GM21737 (cell line): Measurements from ENCODE around the gene LPO.

Experiments
- ATAC-seq: cut with Tn5 transposase; IDR thresholded peaks from one replicate; pipeline ENCODE4 v1.9.1; 2021; ENCODE audit warnings: mild to moderate bottlenecking, moderate library complexity; ENCODE audit not compliant: unreplicated experiment

The LPO gene

DNA sequence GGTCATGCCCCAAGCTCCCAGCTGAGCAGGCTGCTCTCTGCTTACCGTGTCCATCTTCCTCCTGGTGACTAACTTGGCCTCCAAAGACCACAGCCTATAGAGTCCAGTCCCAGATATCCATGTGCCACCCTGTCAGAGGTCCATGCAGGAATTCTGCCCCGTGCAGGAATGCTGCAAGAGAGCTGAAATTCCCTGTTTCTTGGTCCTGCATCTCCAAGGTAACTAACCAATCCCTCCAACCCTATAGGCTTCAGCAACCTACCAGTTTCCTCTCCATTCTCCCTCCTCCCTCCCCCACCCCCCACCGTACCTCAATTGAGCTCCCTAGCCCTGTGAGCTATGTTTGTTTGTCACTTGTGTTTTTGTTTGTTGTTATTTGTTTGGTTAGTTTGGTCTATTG, 9.7 kb upstream of the LPO start:
- ATAC-seq = no peak

DNA sequence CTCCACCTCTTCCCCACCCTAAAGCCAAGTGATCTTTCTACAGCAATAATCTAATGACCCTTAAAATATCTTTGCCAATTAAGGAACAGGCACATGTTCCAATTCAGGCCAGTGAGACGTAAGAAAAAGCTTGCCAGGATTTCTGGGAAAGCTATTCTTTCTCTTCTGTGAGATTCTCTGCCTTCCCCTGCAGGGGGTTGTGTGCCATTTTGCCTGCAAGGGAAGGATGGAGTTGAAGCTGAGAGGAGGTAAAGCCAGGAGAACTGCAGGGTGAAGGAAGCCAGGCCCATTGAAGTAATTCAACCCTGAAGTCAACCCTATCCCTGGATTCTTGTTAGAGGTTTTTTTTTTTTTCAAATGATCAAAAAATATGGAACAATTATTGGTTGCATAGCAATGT, 9.0 kb upstream of the LPO start:
- ATAC-seq = no peak

DNA sequence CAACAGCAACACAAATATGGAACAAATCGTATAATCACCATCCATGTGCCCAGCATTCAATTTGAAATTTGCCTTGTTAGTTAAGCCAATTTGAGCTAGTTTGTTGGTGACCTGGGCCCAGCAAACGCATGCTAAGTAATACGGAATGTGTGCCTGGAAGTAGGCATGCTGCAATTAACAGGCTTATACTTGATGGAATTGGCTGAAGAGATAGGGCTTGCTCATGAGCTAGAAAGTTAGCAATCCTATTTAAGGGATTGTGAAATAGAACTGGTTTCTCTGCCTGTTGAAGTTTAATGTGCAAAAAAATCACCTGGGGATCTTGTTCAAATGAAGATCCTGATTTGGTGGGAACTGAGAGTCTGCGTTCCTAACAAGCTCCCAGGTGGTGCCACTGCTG, 8.5 kb upstream of the LPO start:
- no peak for ATAC-seq

DNA sequence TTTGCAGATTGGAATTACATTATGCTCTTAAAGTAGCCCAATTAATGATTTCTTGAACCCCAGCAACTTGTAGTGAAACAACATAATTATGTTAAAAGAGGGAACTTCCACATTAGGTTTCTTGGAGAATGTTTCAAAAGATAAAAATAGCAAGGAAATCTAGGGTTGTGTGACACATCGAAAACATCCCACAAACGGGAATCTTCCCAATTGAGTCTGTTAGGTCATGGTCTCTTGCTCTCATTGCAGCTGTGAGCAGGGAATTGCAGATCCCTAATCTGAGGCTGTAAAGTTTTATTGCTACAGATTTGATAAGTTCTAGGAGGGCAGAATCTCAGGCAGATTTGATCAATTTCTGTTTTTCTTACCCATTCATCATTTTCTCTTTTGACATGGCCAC, 6.7 kb upstream of the LPO start:
- no peak for ATAC-seq

DNA sequence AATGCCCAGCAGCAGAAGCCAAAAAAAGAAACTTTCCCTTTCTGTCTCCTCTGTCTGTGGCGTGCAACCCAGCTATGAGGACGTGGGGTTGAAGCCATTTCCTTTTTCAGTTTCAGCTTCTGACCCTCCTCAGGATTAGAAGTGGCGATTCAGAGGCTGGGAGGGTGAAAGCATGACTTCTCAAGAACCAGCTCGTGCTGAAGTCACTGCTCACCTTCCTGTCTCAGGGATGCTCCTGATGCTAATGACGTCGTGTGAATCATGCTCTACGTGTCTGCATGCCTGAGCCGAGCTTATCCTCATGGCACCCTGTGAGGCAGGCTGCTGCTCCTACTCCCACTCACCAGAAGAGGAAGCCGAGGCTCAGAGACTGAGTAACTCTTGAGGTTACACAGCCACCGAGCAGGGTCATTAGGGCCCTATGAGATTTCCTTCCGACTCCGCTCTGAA, 5.7 kb upstream of the LPO start:
- peak; percentile 77 for ATAC-seq

DNA sequence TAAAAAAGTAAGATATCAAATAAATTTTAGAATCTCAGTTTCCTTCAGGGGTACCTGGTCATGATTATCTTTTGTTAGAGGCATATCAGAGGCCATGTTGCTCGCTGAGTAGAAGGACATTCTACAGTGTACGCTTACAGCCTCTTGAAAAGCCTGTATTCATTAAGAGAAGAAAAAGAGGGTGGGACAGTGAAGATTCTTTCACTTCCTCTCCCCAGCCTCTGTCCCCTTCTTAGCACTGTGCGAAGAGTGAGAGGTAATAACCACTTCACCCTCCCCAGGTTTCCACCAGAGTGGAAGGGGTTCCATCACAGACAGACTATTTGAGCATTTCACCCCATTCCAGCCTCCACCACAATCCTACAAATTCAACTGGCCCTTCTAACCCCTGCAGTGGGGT, 4.8 kb upstream of the LPO start:
- peak; percentile 39 for ATAC-seq

DNA sequence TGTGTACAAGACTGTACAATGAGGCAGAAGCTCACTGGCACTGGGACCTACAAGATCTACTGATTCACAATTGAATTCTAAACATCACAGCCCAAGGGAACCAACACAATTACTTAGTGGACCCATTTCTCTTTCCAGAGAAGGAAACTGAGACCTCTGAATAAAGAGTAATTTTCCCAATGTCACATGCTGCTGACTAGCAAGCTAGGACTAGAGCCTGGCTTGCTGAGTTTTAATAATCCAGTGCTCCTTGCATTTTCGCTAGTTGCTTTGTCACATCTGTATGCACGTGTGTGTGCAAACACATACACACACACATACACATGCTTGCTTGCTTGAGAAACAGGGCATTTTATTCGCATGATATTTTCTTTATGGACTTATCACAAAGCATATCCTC, 3.9 kb upstream of the LPO start:
- no peak for ATAC-seq

DNA sequence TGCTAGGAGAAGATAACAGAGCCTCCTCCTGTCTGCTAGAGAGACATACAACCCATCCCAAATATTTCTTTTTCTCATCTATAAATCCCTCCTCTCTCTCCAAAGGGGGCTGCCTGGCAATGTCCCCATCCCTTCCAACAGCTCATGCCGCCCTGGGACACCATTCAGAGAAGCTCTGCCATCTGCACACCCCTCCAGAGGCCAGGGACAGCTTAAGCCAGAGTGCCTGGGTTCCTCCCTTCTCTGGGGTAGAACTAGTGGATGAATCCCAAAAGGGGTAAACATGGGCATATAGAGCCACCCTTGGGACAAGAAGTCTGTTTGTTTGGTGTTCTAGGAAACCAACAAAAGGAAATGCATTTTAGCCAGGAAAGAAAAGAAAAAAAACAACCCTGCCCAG, 2.6 kb upstream of the LPO start:
- no peak for ATAC-seq

DNA sequence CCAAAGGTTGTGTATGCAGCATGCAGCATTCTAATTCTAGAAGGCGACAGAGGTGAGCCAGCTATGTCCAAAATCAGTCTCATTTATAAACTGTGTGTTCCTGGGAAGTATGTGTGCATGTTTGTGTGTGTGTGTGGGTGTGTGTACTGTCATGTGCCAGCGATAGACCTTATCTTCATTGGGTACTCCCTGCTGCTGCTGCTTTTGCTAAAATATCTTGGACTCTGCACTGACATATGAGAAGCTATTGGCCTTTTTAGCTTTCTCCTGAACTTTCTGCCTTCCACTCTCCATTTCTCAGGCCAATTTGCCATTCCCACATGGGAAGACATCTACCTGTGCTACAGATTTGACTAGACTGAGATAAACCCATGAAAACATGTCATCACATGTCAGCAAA, 2.0 kb upstream of the LPO start:
- no peak for ATAC-seq

DNA sequence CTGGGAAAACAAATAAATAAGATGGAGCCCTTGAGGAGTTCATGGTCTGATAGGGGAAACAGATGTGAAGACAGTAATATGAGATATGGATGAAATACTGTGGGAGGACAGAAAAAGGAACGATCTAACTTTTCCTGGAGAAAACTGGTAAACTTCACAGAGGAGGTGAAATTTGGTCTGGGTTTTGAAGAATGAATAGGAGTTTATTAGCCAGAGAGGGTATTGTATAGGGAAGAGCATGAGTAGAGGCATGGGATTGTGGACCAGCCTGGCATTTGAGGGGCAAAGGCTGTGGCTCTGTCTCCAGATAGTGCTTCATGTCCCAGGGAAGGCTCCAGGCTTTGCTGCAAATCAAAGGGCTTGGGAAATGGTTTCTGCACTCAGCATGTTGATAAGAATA, 1.6 kb downstream of the LPO start:
- no peak for ATAC-seq

DNA sequence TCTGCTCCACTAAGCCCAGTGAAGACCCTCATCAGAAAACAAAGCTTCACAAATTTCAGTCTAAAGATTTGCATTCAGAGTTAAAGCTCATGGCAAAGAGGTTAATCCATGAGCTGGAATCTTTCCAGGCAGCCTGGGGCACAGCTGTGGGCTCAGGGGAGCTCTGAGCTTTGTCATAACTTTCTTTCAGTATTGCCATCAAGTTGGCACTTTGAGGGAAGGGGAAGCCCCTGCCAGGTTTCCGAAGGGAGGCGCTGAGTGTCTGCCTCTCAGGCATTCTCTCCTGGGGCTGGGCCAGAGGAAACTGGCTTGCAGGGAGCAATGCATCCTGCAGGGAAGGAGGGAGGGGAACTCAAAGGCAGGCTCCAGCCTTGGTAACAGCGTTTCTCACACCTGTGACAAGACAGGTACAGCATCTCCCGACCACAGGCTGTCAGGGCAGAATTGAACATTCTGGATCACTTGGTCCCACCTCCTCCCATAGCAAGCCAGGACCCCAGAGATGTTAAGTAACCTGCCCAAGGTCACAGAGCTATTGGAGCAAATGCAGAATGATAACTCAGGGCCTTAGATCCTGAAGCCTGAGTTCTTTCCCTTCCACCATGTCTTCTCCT, 3.9 kb downstream of the LPO start:
- no peak for ATAC-seq

DNA sequence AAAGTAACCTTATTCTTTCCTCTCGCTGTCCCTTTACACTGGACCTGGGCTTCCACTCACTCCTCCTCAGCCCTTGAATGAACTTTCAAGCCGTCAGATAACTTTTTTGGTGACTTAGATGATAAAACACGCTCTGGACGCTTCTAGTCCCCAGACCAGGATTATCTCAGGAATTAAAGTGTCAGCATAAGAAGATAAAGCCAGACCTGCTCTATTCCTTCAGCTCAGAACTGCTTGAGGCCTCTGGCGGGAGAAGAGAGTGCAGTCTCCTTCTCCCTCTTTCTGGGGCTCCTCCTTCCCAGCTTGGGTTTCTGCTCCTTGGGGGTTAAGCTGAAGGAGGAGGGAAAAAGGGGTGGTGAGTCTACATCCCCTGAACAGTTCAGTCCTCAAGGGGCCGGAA, 6.6 kb downstream of the LPO start:
- ATAC-seq = no peak

DNA sequence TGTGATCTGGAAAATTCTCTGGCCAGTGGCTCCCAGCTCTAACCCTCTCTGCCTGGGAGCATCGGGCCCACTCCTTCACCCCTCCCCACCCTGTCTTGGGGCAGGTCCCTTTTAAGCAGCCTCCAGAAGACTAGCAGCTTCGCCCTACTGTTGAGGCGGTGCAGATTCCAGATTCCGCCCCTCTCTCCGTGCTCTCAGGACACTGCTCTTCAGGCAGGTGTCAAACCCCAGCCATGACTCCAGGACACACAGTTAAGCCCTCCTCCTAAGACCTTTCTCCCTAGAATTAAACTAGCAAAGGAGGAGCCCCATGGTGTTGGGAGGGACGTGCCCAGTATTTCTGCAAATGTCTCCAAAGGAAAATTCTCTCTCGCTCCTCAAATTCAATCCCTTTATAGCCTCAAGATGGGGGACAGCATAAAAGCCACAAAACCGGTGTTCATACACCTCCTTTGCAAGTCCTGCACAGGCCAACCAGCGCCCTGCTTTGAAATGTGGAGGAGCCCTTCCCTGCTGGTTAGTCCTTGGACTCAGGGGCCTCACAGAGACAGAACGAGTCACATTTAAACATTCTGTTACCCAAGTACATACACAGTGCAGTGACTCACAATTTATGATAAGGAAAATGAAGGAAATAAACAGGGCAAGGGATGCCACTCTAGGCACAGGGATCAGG, 7.2 kb downstream of the LPO start:
- ATAC-seq = no peak

DNA sequence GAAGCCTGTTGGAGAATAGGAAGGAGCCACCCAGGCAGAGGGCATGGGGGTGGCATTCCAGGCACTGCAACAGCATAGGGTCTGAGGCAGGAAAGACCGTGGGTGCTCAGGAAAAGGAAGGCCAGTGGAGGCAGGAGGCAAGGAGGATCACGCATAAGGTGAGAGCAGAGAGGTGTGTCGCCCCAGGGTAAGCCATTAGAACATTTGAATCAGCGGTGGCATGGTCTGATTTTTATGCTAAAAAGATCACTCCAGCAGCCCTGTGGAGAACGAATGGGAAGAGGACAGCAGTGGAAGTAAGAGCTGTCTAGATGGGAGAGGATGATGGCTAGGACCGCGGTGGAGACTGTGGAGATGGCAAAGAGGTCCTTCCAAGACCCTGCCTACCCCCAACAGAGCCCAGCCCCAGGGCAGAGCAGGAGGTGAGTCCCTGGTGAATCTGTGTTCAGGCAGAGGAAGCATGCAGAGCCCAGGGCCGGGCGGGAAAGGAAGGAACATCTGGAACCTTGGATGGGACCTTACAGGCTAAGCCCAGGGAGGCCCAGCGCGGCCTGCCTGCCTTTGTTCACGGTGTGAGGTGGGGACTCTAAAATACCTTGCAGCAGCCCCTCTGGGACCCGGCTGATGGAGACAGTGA, 7.8 kb downstream of the LPO start:
- no peak for ATAC-seq

DNA sequence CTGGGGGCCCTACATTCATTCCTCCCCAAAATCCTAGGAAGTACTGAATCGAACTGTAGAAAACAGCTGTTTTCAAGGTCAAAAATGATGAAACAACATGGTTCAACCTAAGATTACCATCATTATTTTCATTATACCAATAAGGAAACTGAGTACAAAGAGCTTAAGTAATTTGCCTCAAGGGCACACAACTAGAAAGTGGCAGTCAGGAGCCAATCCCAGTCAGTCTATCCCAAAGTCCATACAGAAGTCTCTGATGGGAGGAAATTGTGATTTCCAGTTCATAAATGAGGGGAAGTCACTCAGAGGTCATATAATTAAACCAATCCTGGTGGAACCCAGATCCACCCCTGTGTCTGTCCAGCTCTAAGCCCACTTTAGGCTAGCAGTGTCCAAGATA, 8.4 kb downstream of the LPO start:
- ATAC-seq = no peak

DNA sequence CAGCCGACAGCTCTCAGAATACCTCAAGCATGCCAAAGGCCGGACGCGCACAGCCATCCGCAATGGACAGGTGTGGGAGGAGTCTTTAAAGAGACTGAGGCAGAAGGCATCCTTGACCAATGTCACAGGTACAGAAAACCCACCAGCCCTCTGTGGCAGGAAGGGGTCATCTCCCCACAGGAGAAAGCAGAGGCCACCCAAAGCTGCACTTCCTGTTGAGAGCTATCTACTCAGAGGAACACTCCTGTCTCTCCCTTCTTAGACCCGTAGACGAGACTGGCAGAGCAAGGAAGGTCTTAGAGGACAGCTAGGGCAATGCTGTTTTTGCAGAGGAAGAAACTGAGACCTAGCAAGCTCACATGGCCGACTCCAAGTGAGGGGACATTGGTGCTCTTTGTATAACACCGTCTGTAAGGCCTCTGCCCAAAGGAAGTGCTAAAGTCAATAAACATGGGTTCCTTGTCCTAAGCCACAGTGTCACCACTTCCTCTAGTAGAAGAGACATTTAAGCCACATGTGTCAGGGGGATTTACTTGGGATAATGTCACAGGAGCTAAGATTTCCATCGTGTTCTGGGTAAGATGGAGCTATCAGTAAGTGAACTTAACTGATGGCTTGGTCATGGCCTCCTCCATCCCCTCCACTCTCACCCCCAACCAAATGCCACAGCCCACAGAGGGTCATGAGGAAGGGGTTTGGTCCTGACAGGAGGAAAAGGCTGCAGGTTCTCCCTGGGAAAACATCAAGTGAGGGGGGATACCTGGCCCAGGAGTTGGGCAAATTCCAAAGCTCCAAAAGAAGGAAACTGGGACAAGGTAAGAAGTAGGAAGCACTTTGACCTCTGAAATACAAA, 9.4 kb downstream of the LPO start:
- no peak for ATAC-seq

DNA sequence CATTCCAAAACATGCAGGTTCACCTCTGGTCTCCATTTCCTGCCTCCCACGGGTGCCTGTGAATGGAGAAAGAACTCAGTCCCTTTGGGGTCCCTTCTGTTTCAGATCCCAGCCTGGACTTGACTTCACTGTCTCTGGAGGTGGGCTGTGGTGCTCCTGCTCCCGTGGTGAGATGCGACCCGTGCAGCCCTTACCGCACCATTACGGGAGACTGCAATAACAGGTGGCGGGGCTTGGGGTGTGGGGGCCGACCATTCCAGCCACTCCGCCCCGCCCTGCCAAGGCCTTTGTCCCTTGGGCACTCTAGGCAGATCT, 10.5 kb downstream of the LPO start:
- no peak for ATAC-seq

DNA sequence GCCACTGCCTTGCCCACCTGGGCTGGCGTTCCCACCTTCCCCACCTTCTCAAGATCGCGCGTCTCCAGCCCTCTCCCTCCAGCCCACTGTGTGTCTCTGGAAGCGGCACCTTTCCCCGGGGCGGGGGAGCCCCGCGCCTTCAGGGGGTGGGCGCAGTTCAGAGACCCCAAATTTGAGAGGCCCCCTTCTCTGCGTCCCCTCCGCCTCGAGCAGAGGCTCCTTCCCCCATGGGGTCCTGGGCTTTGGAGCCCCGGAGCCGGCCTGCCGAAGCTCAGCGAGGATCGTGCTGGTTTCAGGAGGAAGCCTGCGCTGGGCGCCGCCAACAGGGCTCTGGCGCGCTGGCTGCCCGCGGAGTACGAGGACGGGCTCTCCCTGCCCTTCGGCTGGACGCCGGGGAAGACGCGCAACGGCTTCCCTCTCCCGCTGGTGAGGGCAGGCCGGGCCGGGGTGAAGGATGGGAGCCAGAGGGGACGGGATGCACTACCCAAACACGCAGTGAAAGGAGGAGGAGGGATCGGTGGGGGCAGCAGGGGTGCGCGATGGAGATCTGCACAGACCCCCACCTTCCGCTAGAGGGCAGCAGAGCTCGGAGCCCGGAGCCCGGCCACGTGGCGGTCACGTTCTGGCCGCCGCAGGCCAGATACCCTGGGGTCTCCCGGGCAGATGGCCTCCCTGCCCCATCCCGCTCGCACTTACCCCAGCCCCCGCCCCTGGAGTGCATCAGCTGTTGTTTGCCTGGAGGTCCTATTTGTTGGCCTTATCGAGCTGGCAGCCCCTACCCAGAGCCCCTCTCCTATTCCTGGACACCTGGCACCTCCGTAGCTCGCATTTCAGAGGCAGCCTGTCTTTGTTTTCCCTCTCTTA, 11.1 kb downstream of the LPO start:
- no peak for ATAC-seq

DNA sequence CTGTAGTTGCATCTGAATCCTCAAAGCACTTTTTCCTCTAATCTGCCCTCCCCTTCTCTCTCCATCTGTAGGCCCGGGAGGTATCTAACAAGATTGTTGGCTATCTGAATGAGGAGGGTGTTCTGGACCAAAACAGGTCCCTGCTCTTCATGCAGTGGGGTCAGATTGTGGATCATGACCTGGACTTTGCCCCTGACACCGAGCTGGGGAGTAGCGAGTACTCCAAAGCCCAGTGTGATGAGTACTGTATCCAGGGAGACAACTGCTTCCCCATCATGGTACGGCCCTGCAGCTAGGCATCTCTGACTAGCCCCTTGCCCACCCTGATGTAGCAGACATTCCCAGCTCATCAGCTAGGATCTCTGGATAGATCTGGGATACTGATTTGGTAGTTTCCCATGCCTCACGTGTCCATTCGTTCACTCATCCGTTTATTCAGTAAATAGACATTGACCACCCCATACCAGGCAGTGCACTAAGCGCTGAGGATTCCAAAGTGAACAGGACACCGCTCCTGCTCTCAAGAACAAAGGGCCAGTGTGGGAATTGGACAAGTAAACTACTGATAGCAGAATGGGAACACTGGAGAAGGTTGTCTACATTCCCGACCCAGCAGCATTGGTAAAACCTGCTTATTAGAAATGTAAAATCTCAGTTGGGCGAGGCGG, 12.1 kb downstream of the LPO start:
- no peak for ATAC-seq

DNA sequence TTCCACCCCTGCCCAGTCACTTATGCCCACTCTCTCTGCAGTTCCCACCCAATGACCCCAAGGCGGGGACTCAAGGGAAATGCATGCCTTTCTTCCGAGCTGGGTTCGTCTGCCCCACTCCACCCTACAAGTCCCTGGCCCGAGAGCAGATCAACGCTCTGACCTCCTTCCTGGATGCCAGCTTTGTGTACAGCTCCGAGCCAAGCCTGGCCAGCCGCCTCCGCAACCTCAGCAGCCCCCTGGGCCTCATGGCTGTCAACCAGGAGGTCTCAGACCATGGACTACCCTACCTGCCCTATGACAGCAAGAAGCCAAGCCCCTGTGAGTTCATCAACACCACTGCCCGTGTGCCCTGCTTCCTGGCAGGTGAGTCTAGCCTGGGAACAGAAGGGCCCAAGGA, 13.8 kb downstream of the LPO start:
- ATAC-seq = no peak
